Stimulated activated CD4-positive, alpha-beta T cell treated with anti-CD3 and anti-CD28 coated beads, Interleukin-12 subunit alpha, Interleukin-12 subunit beta, amount 100 ng/mL, for 24 hours (primary cell): ENCODE data around the gene NEDD4L.

Experiments used
- DNase-seq, 2 experiments: peaks; one replicate each; pipeline ENCODE4 v3.0.0-alpha.2; 2020; ENCODE audit warnings: low read depth in 2 of 2

Gene NEDD4L

GRCh38 chr18:58095222-58095621 lies 51.2 kb downstream of the NEDD4L start:
- DNase-seq = no peak

DNA sequence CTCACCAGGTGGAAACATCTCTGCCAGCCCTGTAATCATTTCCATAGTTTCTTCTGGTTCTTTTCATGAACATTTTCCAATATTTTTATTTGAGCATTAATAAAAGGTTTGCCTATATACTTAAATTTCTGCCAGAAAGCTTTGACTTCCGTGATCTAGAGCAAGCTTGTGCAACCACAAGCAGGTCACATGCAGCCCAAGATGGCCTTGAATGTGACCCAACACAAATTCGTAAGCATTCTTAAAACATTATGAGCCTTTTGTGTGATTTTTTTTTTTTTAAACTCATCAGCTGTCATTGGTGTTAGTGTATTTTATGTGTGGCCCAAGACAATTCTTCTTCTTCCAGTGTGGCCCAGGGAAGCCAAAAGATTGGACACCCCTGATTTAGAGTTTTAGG lies 51.6 kb downstream of the NEDD4L start:
- DNase-seq = no peak

DNA sequence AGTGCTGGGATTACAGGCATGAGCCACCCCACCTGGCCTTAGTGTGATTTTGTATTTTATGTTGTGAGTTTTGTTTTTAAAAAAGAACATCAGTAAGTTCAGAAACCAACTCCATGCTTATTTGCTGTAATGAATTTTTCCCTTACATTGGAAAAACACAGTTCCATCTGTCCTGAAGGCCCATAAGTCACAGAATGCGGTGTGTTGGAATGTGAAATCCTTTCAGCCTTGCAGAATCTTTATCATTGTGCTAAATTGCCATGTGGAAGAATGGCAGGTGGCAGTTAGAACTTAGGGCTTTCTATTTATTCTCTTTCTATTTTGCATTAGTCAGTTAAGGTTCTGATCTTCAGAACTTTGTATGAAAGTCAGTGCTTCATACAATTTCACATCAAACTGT lies 52.6 kb downstream of the NEDD4L start:
- no peak for DNase-seq

- no peak for DNase-seq
These were observed 53.3 kb downstream of the NEDD4L start for GRCh38 chr18:58097121-58097906.

DNA sequence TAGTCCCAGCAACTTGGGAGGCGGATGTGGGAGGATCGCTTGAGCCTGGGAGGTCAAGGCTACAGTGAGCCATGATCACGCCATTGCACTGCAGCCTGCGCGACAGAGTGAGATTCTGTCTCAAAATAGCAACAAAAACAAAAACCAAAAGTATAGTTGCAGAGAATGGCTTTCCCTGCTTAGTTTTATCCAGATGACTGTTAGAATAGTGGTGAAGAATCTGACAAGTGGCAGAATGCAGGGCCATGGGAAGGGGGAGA lies 53.8 kb downstream of the NEDD4L start:
- no peak for DNase-seq

GRCh38 chr18:58098706-58099105 lies 54.7 kb downstream of the NEDD4L start:
- no peak for DNase-seq

- no peak for DNase-seq
These were observed 56.1 kb downstream of the NEDD4L start for GRCh38 chr18:58100154-58100553.

GRCh38 chr18:58101291-58101794 lies 57.3 kb downstream of the NEDD4L start:
- no peak for DNase-seq

DNA sequence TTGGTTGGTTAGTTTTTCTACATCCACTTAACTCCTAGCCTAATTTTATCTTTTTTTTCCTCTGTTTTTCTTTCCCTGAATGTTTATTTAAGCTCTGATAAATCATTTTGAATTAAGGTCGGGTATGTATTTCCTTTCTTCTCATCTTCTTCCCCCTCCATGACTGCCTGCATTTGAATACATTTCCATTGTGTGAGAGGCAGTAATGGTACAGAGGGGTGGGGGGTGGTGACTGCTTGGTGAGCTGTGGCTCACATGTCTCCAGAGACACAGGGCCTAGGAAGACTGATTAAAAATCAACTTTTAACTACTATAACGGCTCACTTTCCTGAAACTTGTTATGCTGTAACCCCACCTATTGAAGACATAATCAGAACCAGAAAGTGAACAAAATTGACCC lies 58.0 kb downstream of the NEDD4L start:
- DNase-seq = no peak

DNA sequence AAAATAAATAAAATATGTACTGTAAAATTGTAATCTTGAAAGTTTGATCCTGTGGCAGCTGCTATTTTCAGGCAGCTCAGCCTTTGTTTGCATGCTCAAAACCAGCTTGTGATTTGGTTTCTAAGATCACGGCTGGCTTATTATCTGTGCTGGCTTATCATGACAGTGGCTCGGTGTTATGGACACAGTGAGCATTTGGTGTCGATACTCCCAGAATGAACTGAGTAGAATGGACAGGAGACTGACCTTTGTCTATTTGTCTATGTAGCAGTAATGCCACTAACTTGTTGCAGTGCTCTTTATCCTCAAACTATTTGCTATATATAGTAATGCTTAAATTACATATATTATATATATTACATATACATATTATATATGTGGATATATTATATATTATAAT lies 58.8 kb downstream of the NEDD4L start:
- no peak for DNase-seq

GRCh38 chr18:58103339-58103985 lies 59.4 kb downstream of the NEDD4L start:
- DNase-seq = no peak

DNA sequence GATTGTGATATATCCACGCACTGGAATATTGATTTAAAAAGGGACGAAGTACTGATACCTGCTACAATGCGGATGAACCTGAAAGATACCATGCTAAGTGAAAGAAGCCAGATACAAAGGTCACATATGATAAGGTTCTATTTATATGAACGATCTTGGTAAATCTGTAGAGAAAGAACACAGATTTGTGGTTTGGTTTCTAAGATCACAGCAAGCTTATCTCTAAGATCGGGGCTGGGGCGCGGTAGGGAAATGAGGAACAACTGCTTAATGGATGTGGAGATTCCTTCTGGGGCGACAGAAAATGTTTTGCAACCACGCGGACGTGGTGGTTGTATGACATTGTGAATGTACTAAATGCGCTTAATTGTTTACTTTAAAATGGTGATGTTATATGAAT lies 60.1 kb downstream of the NEDD4L start:
- DNase-seq = no peak

GRCh38 chr18:58105206-58105887 lies 61.3 kb downstream of the NEDD4L start:
- DNase-seq = no peak

DNA sequence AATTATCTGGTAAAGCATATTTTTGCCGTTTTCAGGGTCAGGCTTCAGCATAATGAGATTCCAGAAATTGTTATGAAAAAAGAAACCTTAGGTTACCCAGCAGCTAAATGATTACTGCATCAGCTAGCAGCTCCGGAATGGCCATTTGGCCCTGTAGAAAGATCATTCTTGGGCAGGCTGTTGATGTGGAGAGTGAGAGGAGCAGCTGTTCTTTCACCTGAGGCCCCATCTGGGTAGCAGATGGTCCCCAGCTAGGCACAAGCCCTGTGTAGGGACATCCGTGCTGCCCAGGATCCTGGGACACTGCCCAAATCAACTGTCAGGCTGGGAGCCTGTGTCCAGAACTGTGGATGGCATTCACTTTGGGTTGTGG lies 61.8 kb downstream of the NEDD4L start:
- no peak for DNase-seq

GRCh38 chr18:58106289-58107070 lies 62.5 kb downstream of the NEDD4L start:
- DNase-seq = no peak

DNA sequence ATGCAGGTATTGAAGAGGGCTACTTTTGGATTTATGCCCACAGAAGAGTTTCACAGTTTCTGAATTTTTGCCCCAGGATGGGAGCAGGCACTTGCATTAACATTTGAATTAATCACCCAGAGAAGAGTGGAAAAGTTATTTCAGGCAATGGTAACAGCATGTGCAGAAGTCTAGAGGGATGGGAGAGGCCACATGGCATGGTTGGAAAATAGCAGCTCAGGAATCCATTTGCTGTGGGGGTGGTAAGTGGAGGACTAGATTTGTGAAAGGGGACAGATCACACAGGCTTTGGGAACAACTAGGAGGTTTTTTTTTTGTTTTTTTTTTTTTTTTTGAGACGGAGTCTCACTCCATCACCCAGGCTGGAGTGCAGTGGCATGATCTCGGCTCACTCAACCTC lies 65.2 kb downstream of the NEDD4L start:
- DNase-seq = no peak

- DNase-seq = no peak
These were observed 66.4 kb downstream of the NEDD4L start for GRCh38 chr18:58110398-58110797.

GRCh38 chr18:58112174-58112573 lies 68.1 kb downstream of the NEDD4L start:
- DNase-seq = no peak

GRCh38 chr18:58113337-58113736 lies 69.3 kb downstream of the NEDD4L start:
- no peak for DNase-seq

DNA sequence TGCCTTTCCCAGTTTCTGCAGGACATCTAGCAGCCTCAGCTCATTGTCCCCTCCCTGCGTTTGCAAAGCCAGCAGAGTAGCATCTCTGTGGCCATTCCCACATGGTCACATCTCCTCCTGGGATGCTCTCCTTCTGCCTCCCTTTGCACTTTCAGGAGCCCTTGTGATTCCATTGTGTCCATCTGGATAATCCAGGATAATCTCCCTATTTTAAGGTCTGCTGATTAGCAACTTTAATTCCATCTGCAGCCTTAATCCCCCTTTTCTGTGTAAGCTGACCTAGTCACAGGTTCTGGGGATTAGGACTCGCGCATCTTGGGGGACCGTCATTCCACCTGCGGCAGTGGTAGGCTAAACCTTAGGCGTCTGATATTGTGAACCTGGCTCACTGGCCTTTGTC lies 70.7 kb downstream of the NEDD4L start:
- no peak for DNase-seq

DNA sequence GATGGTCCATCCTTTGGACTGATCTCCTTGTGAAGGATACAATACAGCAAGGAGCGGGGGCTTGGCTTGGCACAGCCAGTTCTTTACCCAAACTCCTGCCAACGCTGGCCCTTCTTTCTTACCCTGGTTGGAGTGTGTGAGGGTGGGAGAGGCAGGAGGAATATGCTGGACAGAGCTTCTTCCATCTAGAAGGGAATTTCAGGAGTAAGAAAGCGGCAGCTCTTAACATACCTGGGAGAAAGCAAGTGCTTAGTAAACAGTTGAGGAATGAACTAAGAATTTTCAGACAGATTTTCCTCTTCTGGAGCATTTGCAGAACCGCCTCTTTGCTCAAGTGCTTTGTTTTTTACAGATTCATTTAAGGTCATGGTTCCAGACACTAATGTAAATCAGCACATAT lies 72.8 kb downstream of the NEDD4L start:
- DNase-seq = no peak

GRCh38 chr18:58117786-58118403 lies 73.9 kb downstream of the NEDD4L start:
- no peak for DNase-seq
